WERI-Rb-1 (cell line): Measurements from ENCODE around the gene ZFPL1.
"Not testable (repeated sequence)": the region's sequence is repeated elsewhere in the genome, so short reads cannot be mapped to it uniquely, and the experiment has no call there.

ENCODE experiments used
- DNase-seq: peaks from one replicate; pipeline ENCODE4 v3.0.0-alpha.2; 2020
- H3K27ac ChIP-seq: fragments of 250-450 bp; sonication (Bioruptor Pico); 2 replicates; pipeline ENCODE4 v1.5.1; 2020; ENCODE audit warnings: mild to moderate bottlenecking, moderate library complexity
- H3K27me3 ChIP-seq: fragments of 250-450 bp; sonication (Bioruptor Pico); 2 replicates; pipeline ENCODE4 v1.5.1; 2021; ENCODE audit warnings: mild to moderate bottlenecking, low read depth, moderate library complexity; ENCODE audit not compliant: insufficient read depth, severe bottlenecking
- H3K36me3 ChIP-seq: fragments of 250-450 bp; sonication (Bioruptor Pico); 2 replicates; pipeline ENCODE4 v1.5.1; 2020; ENCODE audit warnings: mild to moderate bottlenecking, moderate library complexity
- H3K4me3 ChIP-seq: 2 replicates; pipeline ENCODE4 v1.5.1; 2011; ENCODE audit warnings: low read depth, mild to moderate bottlenecking, control low read depth, low read length
- H3K9me3 ChIP-seq: fragments of 250-450 bp; sonication (Bioruptor Pico); 2 replicates; pipeline ENCODE4 v1.5.1; 2021; ENCODE audit warnings: mild to moderate bottlenecking, moderate library complexity; ENCODE audit not compliant: severe bottlenecking
- CTCF ChIP-seq: IDR thresholded peaks from 2 replicates; pipeline ENCODE4 v1.5.1; 2011; ENCODE audit warnings: low read depth, mild to moderate bottlenecking, control low read depth, inconsistent platforms, low read length

The ZFPL1 gene

DNA sequence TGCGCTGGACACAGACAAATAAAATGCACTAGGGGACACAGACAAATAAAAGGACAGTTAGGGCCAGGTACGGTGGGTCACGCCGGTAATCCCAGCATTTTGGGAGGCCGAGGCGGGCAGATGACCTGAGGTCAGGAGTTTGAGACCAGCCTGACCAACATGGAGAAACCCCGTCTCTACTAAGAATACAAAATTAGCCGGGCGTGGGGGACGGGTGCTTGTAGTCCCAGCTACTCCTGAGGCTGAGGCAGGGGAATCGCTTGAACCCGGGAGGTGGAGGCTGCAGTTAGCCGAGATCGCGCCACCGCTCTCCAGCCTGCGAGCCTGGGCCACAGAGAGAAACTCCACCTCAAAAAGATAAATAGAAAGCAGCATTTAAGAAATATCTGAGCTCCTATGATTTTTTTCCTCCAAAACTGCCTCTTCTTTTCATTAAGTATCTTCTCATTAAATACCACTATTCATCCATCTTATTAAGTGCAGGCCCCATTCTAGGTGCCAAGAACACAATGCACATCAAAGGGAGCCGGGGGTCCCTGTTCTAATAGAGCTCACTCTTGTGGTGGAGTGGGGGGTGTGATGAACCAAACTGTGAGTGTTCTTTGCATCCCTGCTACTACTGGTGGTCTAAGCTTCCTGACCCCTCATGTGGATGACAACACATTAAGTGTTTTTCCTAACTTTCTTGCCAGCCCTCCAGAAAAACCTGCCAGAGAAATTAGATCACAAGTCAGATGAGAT is 34.2 kb downstream of the ZFPL1 start:
- Histone ChIP-seq H3K4me3 (no peak overlapping the region), H3K27ac (no peak overlapping the region), H3K36me3 (peaks cover 57% of the 10 kb centered on the region), H3K27me3 (no peaks in the 10 kb centered on the region), H3K9me3 (no peaks in the 10 kb centered on the region)
- DNase-seq = no peak
- TF ChIP-seq CTCF = no peak

DNA sequence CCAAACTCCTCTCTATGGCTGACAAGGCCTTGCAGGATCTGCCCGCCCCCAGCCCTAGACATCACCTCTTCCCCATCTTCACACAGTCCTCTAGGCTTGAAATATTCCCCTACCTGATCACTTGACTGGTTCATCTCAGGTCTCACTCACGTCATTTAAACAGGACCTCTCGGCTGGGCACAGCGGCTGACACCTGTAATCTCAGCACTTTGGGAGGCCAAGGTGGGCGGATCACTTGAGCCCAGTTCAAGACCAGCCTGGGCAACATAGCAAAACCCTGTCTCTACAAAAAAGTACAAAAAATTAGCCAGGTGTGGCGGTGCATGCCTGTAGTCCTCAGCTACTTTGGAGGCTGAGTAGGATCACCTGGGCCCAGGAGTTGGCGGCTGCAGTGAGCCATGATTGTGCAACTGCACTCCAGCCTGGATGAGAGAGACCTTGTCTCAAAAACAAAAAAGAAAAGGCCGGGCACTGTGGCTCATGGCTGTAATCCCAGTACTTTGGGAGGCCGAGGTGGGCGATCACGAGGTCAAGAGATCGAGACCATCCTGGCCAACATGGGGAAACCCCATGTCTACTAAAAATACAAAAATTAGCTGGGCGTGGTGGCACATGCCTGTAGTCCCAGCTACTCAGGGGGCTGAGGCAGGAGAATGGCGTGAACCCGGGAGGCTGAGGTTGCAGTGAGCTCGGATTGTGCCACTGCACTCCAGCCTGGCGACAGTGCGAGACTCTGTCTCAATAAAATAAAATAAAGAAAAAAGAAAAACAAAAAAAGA is 35.1 kb downstream of the ZFPL1 start:
- H3K36me3 ChIP-seq = peaks cover 65% of the 10 kb centered on the region
- H3K27ac ChIP-seq, H3K9me3 ChIP-seq, H3K27me3 ChIP-seq, H3K4me3 ChIP-seq, DNase-seq: not testable (repeated sequence)

DNA sequence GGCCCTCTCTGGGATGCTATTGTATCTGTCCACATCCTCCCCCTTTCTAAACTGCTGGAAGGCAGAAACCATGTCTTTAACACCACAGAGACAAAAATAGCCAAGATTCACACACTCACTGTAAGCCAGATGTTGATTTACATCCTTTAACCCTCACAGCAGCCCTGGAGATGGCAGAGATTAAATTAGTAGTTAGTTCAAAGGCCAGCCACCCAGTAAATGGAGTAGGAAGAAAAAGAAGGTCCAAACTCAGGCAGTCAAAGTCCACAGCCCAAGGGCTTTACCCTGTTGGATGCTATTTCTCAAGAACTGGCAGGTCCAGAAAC is 35.6 kb downstream of the ZFPL1 start:
- DNase-seq = no peak
- Histone ChIP-seq H3K27ac (no peak overlapping the region), H3K27me3 (no peaks in the 10 kb centered on the region), H3K4me3 (no peak overlapping the region), H3K9me3 (no peaks in the 10 kb centered on the region), H3K36me3 (peaks cover 70% of the 10 kb centered on the region)
- TF ChIP-seq CTCF = no peak

DNA sequence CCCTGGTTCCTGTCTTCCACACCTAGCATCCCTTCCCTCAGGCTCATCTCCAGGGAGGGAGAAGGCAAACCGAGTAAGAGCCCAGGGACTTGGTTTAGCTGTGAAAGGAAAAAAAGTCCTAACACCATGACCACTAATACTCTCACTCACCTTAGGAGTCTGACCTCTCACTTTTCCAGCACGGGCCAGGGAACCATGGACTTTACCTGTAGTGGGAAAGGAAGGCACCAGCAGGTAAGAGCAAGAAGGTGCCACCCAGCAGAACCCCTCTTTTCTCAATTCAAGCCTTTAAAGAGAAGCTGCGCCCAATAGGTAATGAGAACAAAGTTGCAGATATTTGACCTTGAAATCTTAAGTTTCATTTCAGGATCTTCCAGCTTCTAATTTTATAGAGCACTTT is 36.8 kb downstream of the ZFPL1 start:
- Histone ChIP-seq H3K4me3 (peak overlapping the region; percentile 81), H3K36me3 (peaks cover 75% of the 10 kb centered on the region)

DNA sequence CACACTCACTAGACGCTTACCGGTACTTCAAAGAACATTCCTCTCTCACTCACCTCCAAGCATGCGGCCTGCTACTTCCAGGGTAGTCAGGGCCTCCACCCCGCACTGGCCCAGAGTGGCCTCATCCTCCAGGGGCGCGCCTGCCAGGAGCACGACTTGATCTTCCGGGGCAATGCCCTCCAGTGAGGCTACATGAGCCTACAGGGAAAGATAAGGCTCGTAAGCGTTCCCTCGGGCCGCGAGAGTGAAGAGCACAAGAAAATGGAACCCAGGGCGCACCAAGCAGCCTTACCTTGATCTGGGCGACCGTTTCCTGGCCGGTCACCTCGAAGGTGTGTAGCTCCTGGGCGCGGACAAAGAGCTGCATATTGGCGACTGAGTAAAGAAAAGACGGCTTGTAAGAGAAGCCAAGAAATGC is 37.4 kb downstream of the ZFPL1 start:
- no peak for TF ChIP-seq CTCF
- H3K27ac ChIP-seq = peak overlapping the region; percentile 79
- no peaks in the 10 kb centered on the region for H3K27me3 ChIP-seq
- no peak for DNase-seq
- H3K36me3 ChIP-seq = peaks cover 78% of the 10 kb centered on the region
- peak overlapping the region; percentile 81 for H3K4me3 ChIP-seq
- H3K9me3 ChIP-seq = no peaks in the 10 kb centered on the region

More for the DNA sequence above, 36.8 kb downstream of the ZFPL1 start:
- TF ChIP-seq CTCF = no peak
- no peak for DNase-seq
- Histone ChIP-seq H3K9me3 (no peaks in the 10 kb centered on the region), H3K27me3 (no peaks in the 10 kb centered on the region), H3K27ac (no peak overlapping the region; the same call in 1 of the 2 replicates)

GRCh38 chr11:65121865-65122696 is 38.1 kb downstream of the ZFPL1 start, which contains the start of the genes FAU and MRPL49:
Gene FAU, minus strand, starts transcription at chr11:65122134. Its CDS starts 321 bp downstream, at chr11:65121813.
Gene MRPL49, plus strand, starts transcription at chr11:65122321. Its CDS starts 26 bp downstream, at chr11:65122347.
- peak; percentile 99 for DNase-seq
- Histone ChIP-seq H3K36me3 (peaks cover 82% of the 10 kb centered on the region), H3K9me3 (no peaks in the 10 kb centered on the region), H3K4me3 (peak within 1 kb of the TSS; percentile 81), H3K27ac (peak within 1 kb of the TSS; percentile 90), H3K27me3 (no peaks in the 10 kb centered on the region)
- no peak for TF ChIP-seq CTCF
